ENCODE measurements around the gene UGT2A2.

UGT2A2 gene

GRCh38 chr4:69549651-69550050, 89.8 kb downstream of the UGT2A2 start:
- POLR2A ChIA-PET, result no interaction called here
- CTCF ChIA-PET, result interaction anchor here (0.9 kb wide), 1 partner anchor 8 kb away, joined by 4 read pairs; no protein-coding TSS in a partner anchor
- DNase-seq (ENCODE audit: extremely low spot score), result no peak
- no peak for TF ChIP-seq CTCF (IDR thresholded peaks at IDR 0.05; ENCODE audit: control extremely low read depth, extremely low read depth, low read depth, missing control alignments)

GRCh38 chr4:69546134-69546765, 93.2 kb downstream of the UGT2A2 start:
- ChIA-PET POLR2A (no interaction called here), CTCF (interaction anchor here (1.4 kb wide), 1 partner anchor 8 kb away, joined by 3 read pairs; no protein-coding TSS in a partner anchor)
- DNase-seq (ENCODE audit: extremely low spot score), result no peak
- TF ChIP-seq CTCF (IDR thresholded peaks at IDR 0.05; ENCODE audit: control extremely low read depth, extremely low read depth, low read depth, missing control alignments), result no peak

Measured in GM10248 (cell line).